GM21515 (cell line): ENCODE measurements around the gene MAN2B1.
"Not testable (repeated sequence)": the region's sequence is repeated elsewhere in the genome, so short reads cannot be mapped to it uniquely, and the experiment has no call there.

ENCODE experiments used
- ATAC-seq: cut with Tn5 transposase; IDR thresholded peaks from one replicate; pipeline ENCODE4 v1.9.1; 2021; ENCODE audit not compliant: unreplicated experiment

Gene MAN2B1

GRCh38 chr19:12664406-12665280 is 1.9 kb downstream of the MAN2B1 start:
- ATAC-seq = no peak

GRCh38 chr19:12660980-12661379 is 5.6 kb downstream of the MAN2B1 start:
- ATAC-seq = no peak

GRCh38 chr19:12657966-12658365 is 8.6 kb downstream of the MAN2B1 start:
- ATAC-seq = no peak

DNA sequence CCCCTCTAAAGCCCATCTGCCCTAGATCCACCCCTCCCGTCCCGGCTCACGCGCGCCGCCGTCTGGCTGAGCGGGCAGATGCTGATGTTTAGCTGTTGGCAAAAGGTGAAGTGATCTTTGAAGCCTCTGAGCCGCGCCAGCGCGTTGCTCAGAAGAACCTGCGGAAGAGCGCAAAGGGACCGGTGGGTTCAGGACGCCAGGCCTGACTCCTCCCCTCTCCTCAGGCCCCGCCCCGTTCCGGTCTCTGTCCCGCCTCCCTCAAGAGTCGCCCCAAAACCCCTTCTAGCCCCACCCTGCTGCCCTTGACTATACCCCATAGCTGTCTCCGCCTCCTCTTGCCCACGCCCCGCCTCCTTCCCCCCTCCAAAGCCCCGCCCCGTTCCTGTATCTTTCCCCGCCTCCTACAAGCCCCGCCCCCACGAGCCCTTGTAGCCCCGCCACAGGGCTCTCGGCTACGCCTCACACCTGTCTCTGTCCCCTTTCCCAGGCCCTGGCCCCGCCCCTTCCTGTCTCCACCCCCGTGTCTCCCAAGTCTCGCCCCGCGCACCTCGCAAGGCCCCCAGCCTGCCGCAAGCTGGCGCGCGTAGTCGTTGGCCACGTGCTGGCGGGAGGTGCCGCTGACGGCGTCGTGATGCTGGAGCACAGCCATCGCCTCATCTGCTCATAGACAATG is 9.5 kb downstream of the MAN2B1 start:
- ATAC-seq = no peak

DNA sequence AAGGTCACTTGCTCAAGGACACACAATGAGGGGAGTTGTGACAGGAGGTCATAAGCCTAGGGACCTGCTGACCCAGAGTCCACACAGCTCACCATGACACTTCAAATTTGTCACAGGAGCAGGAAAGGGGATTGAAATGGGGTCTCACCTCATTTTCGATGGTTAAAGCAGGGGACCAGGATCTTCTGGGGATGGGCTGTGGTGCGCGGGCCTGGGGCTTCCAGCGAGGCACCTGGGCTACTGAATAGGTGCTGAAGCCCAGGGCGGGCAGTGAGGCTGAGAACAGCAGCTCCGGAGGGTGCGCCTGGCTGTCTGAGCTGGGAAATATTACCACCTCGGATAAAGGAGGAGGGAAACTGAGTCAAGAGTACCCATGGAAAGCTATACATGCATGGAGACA is 11.0 kb downstream of the MAN2B1 start:
- ATAC-seq = no peak

DNA sequence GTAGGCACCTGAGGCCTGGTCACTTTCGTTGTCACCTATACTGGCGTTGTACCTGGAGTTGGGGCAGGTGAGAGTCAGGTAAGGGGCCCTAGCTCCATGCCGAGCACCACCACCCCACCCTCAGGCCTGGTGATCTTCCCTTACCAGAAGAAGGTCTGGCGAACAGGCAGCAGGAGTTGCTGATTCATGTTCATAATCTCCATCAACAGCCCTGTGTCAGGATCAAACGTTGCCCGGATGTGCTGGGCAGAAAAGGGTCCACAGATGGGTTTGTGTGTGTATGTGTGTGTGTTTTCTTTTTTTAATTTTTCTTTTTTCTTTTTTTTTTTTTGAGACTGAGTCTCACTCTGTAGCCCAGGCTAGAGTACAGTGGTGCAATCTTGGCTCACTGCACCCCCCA is 14.3 kb downstream of the MAN2B1 start:
- no peak for ATAC-seq

DNA sequence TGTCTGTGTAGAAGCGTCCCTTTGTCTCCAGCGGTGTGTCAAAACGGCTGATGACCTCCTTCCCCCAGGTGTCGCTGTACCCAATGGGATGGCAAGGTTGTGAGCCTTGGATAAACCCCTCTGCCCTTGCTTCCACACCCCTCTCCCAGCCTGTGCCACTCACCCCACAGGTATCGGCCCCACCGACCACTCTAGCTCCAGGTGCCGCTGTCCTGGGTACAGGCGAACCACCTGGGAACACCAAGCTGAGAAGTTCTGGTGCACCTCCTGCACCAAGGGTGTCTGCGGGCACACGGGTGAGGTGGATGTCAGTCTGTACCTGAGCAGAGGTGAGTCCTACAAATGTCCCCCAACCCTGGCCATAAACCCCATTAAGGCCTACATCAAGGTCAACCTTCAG is 16.6 kb downstream of the MAN2B1 start:
- no peak for ATAC-seq

GRCh38 chr19:12648088-12648487 is 18.5 kb downstream of the MAN2B1 start:
- ATAC-seq = no peak

DNA sequence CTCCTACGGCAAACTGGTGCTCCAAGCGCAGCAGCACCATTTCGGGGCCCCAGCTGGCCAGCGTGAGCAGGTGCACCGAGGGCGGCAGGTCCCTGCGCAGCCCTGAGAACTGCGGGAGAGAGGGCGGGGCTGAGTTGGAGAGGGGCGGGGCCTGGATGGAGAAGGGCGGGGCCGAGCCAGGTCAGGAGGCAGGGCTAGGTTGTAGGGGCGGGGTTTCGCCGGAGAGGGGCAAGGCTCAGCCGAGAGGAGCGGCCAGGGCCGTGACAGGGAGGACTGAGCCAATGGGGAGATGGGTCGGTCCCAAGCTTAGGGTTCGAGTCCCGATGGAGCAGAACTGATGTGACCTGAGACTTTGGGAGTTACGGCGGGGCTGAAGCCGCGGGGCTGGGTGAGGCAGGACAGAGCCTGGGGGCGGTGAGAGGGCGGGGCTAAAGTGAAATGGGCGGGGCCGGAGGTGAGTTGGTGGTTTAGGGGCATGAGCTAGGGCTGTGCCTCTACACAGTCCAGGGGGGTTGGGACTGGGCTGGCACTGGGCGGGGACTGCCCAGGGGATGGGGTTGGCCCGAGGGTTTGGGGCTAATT is 19.0 kb downstream of the MAN2B1 start:
- no peak for ATAC-seq

DNA sequence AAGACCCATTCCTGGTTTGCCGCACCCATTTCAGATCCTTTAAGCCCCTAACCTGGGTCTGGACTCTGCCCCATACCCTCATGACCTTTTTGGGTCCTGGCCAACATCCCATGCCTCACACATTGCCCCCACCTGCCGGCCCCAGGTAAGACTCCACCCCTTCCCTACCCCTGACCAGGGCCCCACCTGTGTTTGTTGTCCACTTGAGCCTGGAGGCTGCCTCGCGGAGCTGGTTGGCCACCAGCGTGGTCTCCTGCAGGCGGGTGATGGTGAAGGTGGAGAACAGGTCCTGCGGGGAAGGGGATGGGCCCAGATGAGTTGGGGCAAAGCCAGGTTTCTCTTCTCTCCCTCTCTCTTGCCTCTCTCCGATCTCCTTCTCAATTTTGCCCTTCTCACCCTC is 19.5 kb downstream of the MAN2B1 start:
- no peak for ATAC-seq

DNA sequence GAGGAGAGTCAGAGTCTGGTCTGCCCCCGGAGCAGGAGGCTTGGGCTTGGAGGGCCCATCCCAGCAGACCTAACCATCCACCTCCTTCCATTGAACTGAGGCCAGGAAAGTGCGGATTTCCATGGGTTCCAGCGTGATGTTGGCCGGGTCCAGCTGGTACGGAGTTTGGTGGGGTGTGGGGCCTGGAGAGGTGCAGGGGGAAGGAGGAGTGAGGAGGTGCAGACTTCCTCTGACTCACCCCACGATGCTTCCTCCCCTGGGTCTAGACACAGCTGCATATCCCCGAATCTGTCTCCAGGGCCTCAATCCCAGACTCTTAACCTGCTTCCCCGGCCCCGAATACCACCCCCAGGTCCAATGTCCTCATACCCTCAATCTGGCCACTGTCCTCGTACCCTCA is 20.0 kb downstream of the MAN2B1 start:
- no peak for ATAC-seq

- not testable (repeated sequence) for ATAC-seq
Observed at GRCh38 chr19:12643716-12644115, 22.8 kb downstream of the MAN2B1 start.

GRCh38 chr19:12642506-12642905 is 24.0 kb downstream of the MAN2B1 start:
- ATAC-seq = no peak

DNA sequence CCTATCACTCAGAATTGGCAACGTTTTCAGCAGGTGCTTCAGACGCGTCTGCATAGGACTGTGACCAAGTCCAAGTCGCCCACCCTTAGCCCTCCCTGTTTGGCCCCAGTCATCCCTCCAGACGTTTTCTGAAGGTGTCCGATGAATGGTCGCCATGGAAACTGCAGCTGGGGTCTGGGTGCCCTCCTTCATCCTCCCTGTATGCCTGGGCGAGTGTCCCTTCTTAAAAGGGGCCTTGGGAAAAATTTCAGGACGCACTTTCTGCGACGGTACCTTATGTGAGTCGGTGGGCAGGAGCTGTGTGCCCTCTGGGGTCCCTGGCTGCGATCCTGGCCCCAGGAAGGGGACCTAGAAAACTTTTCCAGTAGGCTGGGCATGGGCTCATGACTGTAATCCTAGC is 25.1 kb downstream of the MAN2B1 start:
- no peak for ATAC-seq

DNA sequence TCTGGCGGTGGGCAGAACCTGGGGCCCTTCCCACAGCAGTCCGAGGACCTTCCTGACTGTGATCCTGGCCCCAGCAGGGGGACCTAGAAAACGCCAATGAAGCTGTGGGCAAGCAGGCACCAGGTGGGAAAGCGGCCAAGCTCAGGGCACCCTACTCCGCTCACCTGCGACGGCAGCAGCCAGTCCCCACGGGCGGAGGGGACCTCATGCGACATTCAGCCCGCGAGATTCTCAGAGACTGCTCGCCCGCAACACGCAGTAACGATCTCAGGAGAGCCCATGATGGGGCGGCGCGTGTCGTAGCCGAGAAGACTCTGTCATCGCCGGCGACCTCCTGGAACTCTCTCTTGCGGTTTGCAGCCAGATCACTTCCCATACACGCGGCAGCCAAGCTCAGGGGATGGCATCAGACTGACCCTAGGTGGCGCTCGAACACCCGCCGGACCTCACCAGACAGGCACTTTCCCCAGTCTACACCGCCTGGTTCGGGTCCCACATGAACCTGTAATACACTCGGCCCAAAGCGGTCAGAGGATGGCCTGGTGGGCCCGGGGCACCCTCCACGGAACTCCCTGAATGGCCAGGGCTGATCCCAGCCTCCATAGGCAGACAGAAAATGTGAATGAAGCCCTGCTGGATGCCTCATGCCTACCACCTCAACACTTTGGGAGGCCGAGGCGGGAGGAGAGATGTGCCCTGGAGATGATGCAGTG is 26.5 kb downstream of the MAN2B1 start:
- ATAC-seq = peak; percentile 45

DNA sequence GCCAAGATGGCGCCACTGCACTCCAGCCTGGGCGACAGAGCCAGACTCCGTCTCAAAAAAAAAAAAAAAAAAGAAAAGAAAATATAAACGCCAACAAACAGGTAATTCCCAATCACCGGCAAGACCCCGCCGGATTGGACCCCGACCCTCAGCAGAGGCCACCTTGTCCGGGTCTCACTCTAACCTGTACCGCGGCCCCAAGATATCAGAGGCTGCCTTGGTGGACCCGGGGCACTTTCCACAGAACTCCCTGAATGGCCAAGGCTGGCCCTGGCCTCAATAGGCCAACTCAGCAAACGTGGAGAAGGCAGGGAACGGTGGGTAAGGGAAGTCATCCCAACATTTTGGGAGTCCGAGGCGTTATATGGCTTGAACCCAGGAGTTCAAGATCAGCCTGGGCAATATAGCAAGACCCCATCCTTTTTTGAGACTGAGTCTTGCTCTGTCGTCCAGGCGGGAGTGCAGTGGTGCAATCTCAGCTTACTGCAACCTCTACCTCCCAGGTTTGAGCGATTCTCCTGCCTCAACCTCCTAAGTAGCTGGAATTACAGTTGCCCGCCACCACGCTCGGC is 27.8 kb downstream of the MAN2B1 start:
- ATAC-seq = no peak

GRCh38 chr19:12636631-12637030 is 29.9 kb downstream of the MAN2B1 start:
- no peak for ATAC-seq

GRCh38 chr19:12629215-12629614 is 37.3 kb downstream of the MAN2B1 start:
- ATAC-seq = no peak

GRCh38 chr19:12628040-12629022 is 38.2 kb downstream of the MAN2B1 start:
- no peak for ATAC-seq

DNA sequence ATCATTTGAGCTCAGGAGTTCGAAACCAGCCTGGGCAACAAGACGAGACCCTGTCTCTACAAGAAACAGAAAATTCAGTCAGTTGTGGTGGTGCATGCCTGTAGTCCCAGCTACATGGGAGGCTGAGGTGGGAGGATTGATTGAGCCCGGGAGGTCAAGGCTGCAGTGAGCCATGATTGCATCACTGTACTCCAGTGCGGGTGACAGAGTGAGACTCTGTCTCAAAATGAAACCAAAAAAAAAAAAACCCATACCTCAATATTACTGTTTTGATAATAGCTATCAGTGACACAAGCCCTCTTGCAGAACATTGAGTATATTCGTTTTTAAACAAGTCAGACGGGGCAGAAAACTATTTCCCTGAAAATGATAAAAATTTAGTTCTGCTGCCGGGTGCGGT is 39.6 kb downstream of the MAN2B1 start:
- no peak for ATAC-seq
